Measurements from ENCODE around the gene PNPLA8.
A peak's percentile ranks its signal among the peaks of the same experiment; 100 is the strongest.
"Not testable (repeated sequence)": the region's sequence is repeated elsewhere in the genome, so short reads cannot be mapped to it uniquely, and the experiment has no call there.

Gene PNPLA8

DNA sequence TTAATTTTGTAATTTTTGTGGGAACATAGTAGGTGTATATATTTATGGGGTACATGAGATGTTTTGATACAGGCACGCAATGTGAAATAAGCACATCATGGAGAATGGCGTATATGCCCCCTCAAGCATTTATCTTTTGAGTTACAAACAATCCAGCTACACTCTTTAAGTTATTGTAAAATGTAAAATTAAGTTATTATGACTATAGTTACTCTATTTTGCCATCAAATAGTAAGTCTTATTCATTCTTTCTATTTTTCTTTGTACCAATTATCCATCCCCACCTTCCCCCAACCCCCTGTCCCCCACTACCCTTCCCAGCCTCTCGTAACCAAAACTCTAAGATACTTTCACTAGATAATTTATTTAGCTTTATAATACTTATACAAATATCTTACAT, 7.8 kb upstream of the PNPLA8 start:
- DNase-seq (ENCODE audit: low read depth in 2 of 2), result no peak

DNA sequence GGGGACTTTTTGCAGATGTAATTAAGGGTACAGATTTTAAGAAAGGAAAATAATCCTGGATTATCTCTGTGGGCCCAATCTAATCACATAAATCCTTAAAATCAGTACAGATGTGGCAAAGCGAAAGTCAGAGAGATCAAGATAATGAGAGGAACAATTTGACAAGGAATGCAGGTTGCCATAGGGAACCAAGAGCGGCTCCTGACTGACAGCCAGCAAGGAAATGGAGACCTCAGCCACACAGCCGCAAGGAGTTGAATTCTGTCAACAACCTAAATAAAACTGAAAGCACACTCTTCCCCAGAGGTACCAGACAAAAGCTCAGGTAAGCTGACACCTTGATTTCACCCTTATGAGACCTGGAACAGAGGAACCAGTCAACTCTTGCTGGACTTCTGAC, 3.4 kb upstream of the PNPLA8 start:
- DNase-seq (ENCODE audit: low read depth in 2 of 2), result no peak

DNA sequence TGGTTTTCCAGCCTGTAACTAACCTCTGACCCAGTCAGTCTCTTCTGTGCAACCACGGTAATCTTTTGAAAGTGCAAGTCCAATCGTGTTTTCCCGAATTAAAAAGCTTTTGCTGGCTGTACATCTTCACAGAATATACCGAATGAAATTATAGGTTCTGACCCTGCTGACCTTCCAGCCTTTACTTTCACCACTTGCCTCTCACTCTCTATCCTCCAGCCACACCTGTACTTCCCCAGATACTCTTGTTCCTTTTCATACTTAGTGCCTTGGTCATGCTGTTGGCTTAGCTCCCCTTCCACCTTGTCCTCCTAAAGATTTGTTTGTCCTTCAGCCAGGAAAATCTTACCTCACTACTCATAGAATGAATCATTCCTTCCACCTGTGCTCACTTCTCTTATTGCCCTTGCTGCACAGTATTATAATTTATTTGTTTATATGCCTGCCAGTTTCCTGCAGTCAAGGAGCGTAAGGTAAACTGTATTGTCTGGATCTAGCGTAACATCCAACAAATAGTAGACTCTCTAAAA, 2.3 kb upstream of the PNPLA8 start:
- DNase-seq (ENCODE audit: low read depth in 2 of 2), result no peak

DNA sequence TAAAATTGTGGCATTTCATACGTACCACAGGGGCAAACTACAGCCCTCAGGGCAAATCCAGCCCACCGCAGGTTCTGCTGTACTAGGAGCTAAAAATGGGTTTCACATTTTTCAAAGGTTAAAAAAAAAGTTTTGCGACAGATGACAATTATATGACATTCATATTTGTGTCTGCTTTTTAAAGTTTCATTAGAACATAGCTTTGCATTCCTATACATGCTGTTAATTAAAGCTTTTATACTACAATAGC, 758 bp upstream of the PNPLA8 start:
- no peak for DNase-seq (ENCODE audit: low read depth in 2 of 2)

DNA sequence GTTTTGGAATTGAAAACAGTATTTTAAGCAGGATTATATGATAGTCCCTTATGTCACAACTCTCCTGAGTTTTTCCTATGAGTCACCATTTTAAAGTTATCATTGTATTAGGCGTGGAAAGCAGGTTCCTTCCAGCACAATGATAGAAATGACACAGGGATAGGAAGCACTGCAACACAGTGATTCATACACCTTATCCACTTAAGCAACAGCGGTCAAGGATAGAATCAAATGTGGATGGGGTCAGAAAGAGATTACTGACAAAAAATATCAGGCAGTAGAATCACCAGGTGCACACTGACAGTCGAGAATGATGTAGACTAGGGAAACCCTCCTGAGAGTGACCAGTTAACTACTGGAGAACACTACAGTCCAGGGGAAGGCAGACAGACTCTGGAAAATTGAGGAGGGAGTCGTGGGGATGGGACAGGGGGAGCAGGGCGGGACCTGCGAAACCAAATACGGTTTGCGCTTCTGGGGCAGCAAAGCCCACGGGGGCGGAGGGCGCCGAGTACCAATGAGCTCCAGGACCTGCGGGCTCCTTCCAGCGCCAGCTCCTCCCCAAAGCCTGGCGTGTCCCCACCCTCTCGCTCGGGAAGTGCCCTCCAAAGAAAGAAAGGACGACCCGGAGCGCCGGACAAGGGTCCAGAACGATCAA, 479 bp downstream of the PNPLA8 start:
- no peak for DNase-seq (ENCODE audit: low read depth in 2 of 2)

DNA sequence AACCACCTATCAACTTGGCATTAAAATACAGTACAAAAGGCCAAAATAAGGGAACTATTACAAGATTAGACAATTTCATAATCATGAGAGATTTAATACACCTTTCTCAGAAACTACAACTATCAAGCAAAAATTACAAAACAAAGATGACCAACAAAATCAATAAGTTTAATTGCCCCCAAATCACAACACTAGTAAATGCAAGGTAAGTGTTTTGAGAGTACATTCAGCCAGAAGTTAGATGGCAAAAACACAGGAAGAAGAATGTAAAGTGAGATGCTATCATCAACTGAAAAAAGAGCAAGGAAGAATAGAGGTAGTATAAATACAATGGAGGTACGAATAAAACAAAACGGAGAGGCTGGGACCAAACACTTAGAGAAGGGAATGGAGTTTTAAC, 3.2 kb downstream of the PNPLA8 start:
- DNase-seq (ENCODE audit: low read depth in 2 of 2), result no peak

DNA sequence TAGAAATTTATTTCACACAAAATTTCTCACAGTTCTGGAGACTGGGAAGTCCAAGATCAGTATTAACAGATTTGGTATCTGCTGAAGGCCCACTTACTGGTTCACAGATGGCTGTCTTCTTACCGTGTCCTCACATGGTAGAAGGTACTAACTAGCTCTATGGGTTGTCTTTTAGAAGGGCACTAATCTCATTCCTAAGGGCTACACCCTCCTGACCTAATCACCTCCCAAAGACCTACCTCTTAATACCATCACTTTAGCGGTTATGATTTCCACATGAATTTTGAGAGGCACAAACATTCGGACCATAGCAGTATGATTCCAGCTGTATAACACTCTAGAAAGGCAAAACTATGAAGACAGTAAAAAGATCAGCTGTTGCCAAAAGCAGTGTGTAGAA, 8.0 kb downstream of the PNPLA8 start:
- DNase-seq (ENCODE audit: low read depth in 2 of 2), result no peak

DNA sequence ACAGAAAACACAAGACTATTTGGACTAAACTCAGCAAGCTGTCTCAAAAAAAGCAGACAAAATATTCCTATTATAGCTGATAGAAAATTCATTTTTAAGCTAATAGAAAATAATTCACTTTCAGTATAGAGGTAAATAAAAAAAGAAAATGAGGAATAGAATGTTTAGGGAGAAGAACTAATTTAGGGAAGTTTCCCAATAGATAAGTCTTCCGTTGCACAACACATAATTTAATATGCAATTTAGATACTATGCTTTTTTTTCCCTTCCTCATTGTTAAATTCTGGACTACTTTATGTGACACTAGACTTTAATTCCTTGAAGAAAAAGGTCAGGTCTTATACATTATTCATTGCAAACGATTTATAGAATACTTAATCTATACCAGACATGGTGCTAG, 10.3 kb downstream of the PNPLA8 start:
- DNase-seq (ENCODE audit: low read depth in 2 of 2), result no peak

DNA sequence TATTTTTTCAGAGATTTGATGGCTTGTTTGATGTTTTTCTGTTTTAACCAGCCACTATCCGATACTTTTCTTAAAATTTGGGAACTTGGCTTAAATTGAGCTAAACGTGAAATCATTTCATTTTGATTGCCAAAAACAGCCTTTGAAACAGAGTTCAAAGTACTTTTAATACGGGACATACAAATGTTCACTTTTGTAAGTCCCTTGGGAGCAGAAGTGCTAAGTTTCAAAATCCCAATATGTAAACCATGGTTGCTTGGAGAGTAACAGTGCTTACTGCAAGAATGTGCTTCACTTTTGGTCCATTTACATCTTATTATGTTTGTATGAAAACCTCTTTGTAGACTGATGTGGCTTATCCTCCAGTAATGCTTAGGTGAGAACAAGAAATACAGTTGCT, 10.9 kb downstream of the PNPLA8 start:
- no peak for DNase-seq (ENCODE audit: low read depth in 2 of 2)

DNA sequence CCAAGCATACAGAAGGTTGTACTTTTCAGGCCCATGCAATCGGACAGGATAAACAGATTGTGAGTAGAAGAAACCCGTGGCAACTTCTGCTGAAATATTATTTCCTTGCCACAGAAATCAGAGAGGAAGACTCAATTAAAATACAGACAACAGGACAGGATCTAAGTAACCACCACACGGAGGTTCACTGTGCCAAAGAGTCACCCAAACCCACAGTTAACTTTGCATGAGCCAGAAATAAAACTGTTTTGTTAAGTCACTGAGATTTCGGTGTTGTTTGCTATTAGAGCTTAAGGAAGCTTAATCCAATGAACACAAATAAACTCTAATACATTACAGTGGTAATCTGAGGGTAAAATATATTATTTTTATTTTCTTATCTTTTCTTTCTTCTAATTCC, 14.0 kb downstream of the PNPLA8 start:
- DNase-seq (ENCODE audit: low read depth in 2 of 2), result no peak

DNA sequence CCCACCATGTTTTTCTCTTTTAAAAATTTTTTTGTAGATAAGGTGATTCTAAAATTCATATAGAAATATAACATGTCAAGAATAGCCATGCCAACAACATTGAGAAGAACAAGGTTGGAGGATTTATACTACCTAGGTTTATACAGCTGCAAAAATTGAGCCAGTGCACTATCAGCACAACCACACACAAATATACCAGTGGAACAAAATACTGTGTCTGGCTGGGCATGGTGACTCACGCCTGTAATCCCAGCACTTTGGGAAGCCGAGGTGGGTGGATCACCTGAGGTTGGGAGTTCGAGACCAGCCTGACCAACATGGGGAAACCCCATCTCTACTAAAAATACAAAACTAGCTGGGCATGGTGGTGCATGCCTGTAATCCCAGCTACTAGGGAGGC, 21.4 kb downstream of the PNPLA8 start:
- DNase-seq (ENCODE audit: low read depth in 2 of 2), result not testable (repeated sequence)

DNA sequence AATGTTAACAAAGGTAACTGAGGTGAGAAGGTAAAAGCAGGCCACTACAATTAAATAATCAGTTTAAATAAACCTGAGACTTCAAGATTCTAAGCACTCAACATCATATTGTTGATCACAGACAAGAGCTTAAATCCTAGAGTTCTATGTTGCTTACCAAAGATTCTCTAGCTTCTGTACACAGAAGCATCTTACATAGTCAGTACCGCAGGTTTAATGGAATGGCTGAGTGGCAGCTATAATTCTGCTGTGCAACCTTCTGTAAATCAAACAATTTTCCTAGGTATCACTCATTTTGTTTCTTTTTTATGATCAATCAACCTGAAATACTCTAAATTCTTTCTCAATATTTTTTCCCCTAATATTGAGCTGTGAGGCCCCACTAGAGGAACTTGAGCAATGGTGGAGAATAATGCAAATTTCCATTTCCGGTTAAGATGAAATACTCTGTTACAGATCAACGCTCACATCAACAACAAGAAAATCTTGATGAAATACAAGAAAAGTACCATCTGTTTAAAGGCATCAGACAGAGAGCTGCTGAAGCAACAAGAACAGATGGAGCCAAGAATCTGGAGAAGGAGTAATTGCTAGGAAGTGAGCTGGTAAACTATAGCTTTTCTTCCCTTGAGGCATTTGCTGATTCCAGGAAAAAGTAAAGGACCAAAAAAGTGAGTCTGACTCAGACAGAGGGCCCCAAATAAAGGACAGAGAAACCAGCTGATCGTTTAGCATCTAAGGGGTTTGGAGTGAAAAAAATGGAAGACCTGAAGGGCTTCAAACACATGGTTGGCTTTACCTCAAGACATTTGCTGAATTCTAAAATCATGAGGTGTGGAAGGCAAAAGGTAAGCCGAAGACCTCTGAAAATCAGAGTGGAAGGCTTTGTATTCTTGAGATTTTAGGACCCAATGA, 22.6 kb downstream of the PNPLA8 start:
- no peak for DNase-seq (ENCODE audit: low read depth in 2 of 2)

DNA sequence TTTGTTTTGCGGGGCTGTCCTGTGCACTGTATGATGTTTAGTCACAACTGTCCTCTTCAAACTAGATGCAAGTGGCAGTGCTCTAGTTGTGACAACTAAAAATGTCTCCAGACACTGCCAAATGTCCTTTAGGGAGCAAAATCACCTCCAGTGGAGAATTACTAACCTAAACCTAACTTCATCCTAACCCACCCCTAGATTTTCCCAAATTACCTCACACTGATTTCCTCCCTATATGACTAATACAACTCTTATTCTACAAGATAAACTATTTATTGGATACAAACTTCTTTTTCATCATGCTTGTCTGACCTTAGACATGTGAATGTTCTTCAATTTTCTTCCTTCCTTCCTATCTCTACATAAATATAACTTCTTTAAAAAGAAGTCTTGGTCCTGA, 26.4 kb downstream of the PNPLA8 start:
- DNase-seq (ENCODE audit: low read depth in 2 of 2), result no peak

DNA sequence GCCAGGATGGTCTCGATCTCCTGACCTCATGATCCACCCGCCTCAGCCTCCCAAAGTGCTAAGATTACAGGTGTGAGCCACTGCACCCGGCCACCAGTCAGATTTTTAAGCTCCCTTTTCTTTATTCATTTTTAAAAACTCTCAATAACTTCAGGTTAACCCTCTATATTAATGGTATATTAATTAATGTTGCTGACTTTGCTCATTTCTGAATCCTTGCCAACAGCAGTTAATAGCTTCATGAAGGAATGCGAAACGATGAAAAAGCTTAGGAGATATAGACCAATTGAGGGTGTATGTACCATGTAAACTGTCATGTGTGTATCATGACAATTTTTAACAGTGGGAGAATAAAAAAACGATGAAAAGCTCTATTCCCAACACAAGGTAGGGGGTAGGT, 27.5 kb downstream of the PNPLA8 start:
- no peak for DNase-seq (ENCODE audit: low read depth in 2 of 2)

DNA sequence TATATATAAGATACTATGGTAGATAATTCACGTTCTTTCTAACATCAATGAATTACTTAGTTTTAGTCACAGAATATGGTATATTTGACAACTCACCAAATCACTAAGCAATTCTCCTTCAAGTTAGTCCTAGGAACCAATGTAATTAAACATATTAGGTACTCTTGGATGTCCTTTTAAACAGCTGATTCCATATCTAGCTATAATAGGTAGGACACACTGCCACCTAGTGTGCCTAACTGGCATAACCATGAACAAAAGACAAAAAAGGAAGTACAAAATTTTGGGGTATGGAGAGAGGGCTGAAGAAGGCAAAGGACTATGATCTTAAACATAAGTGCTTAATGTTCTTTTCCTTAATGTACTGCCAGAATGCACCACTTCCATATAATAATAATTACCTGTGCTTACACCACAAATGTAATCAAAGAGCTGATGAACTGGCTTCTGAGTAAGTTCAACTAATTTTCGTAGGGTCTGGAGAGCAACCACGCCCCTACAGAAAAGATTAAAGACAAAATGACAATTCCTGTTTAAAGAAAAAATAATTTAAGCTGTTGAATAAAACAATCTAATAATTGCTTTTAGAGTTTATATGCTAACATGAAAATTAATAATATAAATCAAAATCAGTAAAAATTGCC, 28.7 kb downstream of the PNPLA8 start:
- peak in 1 of 2 donors; percentile 4 for DNase-seq (ENCODE audit: low read depth in 2 of 2)

DNA sequence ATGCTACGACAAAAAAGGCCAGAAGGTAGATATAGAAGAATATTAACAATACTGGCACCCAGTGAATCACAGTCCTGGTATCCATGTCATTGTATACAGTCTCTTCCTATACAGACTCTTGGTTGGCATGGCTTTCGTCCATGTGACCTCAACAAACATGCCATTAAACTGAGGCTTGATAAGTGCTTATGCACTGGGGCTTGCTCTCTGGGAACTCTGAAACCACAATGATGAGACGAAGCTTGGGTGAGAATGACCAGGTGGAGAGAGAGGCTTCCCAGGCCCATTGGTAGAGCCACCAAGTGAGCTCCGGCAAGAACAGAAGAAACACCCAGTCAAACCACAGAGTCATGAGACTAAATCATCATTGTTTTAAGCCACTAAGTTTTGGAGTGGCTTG, 33.2 kb downstream of the PNPLA8 start:
- DNase-seq (ENCODE audit: low read depth in 2 of 2), result no peak

DNA sequence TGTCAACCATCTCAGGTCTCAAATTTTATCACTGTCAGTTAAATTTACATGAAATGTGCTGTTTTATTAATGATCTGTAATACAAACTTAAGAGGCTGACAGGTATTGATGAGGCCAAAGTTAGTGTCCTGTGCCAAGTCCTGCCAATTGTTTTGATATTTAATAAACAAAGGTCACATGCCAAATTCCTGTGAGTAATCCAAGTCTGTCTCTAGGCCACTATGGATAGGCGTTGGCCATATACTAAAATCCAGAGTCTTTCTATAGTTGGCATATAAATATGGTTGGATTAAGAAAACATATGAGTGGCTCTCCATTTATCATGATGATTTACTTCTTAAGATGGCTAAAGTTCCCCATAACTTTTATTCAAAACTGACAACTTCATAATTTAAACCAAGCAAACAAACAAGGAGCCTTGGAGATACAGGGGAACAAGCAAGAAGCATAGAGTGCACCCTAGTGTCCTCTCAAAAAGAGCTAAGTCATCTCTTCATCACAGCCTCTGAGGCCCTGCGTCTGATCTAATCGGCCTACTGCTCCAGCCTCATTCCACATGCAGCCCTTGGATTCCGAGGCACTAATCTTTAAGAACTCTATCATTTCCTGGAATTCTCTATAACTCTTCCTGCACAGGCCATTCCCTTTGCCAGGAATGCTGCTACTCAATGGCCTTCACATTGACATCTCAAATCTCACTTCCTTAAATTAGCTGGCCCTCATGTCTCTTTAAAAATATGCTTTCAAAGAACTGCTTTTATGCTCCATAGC, 37.0 kb downstream of the PNPLA8 start:
- no peak for DNase-seq (ENCODE audit: low read depth in 2 of 2)

DNA sequence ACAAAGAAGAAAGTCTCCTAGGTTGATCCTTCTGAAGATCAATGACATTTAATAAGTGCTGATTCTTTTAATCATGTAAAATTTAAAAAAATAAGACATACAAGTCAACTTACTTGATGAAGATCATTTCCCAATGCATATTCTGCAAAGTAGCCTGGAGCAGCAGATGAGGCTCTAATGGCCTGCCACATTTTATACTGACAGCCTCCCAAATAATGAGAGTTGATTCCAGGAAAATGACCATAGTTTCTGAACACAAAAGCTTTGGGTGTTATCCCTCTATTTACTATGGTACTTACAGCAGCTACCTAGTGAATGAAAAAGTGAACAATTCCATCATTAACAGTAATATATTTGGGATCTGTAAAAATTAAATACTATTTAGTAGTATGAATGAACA, 38.3 kb downstream of the PNPLA8 start:
- no peak for DNase-seq (ENCODE audit: low read depth in 2 of 2)

DNA sequence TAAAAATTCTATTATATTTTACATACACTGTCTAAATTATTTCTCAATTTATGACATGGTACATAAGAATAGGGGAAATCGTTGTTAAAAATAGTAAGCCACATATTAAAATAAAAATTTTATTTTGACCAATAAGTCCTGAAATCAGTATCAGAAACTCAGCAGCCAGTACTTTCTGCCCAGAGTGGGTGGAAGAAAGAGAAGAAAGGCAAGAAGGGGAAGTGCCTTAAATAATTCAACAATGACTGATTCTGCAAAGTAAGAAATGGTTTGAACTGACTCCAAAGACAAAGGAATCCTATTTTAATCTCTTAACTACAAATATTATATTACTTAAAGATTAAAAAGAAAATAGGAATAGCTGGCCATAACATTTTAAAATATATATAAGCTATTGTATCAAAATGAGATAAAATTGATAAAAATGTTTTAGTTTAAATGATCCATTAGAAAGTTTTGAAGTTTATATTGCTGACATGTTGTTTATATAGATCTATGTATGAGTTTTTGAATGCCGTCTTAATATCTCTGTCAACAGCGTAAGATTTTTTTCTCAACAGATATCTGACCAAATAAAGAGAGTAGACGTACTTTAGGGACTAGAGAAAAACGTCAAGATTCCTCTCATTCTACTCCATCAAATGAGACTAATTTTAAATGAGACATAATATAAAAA, 39.5 kb downstream of the PNPLA8 start:
- no peak for DNase-seq (ENCODE audit: low read depth in 2 of 2)

DNA sequence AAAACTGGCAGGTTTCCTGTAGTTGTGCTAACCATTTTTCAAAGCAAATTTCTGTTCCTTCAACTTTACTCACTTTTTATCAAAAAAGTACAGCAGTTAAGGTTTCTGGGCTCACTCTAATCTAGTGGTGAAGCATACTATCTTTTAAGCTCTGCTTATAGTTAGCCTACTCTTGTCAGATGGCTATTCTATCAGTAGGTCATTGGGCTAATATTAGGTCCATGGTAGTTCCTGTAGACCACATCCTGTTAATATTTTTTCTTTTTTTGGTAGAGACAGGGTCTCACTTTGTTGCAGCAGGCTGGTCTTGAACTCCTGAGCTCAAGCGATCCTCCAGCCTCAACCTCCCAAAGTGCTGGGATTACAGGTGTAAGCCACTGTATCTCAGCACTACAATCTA, 41.8 kb downstream of the PNPLA8 start:
- no peak for DNase-seq (ENCODE audit: low read depth in 2 of 2)

DNA sequence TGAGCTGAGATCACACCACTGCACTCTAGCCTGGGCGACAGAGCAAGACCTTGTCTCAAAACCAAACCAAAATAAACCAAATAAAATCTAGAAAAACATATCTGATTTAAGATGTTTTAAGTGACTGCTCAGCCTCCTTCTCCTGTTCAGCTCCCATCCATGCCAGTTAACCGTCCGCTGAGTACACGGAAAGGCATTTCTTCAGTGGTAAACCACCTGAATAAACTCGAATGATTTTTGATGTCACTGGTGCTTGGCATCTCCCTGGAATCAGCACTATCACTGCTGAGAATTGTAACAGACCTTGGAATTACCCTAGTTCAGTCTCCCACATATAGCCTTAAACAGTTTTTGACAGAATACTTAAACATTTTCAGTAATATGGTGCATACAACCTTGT, 45.6 kb downstream of the PNPLA8 start:
- no peak for DNase-seq (ENCODE audit: low read depth in 2 of 2)

DNA sequence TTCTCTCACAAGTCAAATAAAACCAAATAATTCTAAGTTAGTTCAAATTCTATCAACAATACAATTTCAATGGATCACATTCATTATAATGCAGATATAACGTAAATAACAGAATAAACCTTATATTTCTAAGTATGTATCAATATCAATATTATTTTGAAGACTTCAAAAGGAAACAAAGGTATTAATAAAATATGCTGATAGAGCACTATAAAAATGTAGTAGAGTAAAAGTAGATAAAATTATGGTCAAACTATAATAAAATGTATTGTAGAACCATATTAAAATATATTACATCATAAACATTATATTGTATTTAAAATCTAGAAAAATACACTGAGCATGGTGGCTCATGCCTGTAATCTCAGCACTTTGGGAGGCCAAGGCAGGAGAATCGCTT, 46.2 kb downstream of the PNPLA8 start:
- no peak for DNase-seq (ENCODE audit: low read depth in 2 of 2)
